IPS DF 6.9 (cell line): Measurements from ENCODE around the gene GNAL.

Source experiments
- DNase-seq: peaks from one replicate; pipeline ENCODE4 v3.0.0-alpha.2; 2013; ENCODE audit warnings: low read depth, low spot score
- H3K27ac ChIP-seq: one replicate; pipeline ENCODE4 v1.5.1; 2013; ENCODE audit warnings: low read length, control low read depth
- H3K27me3 ChIP-seq: 2 replicates; pipeline ENCODE4 v1.6.1; 2013; ENCODE audit warnings: mild to moderate bottlenecking, low read length; ENCODE audit not compliant: control insufficient read depth, insufficient read depth
- H3K36me3 ChIP-seq: 2 replicates; pipeline ENCODE4 v1.6.1; 2013; ENCODE audit warnings: low read length; ENCODE audit not compliant: control insufficient read depth, insufficient read depth
- H3K4me1 ChIP-seq: 2 replicates; pipeline ENCODE4 v1.6.1; 2013; ENCODE audit warnings: low read length; ENCODE audit not compliant: control insufficient read depth, insufficient read depth
- H3K4me3 ChIP-seq: 2 replicates; pipeline ENCODE4 v1.5.1; 2013; ENCODE audit warnings: mild to moderate bottlenecking, low read length
- H3K9me3 ChIP-seq: 2 replicates; pipeline ENCODE4 v1.6.1; 2013; ENCODE audit warnings: low read length, inconsistent platforms; ENCODE audit not compliant: control insufficient read depth, insufficient read depth
- WGBS: extraction: QIAGEN DNeasy Blood & Tissue Kit; methylation state at CpG from one replicate; pipeline ENCODE4 v1.1.7; 2013; ENCODE audit warnings: mixed read lengths, missing lambda C conversion rate; ENCODE audit not compliant: insufficient read length, insufficient coverage; 5-methylcytosine and 5-hydroxymethylcytosine counted together

The GNAL gene

GRCh38 chr18:11668441-11669169, 20.5 kb upstream of the GNAL start:
- Histone ChIP-seq H3K27me3 (no peaks in the 10 kb centered on the region), H3K4me1 (no peaks in the 10 kb centered on the region), H3K4me3 (no peak overlapping the region), H3K27ac (no peak overlapping the region), H3K36me3 (no peaks in the 10 kb centered on the region), H3K9me3 (no peaks in the 10 kb centered on the region)
- WGBS, result no CpG with 5 or more reads among the region's 10 CpGs
- no peak for DNase-seq

GRCh38 chr18:11669271-11669947, 19.7 kb upstream of the GNAL start:
- H3K27me3 ChIP-seq, result no peaks in the 10 kb centered on the region
- H3K4me1 ChIP-seq, result no peaks in the 10 kb centered on the region
- H3K4me3 ChIP-seq, result no peak overlapping the region
- H3K27ac ChIP-seq, result no peak overlapping the region
- no peaks in the 10 kb centered on the region for H3K36me3 ChIP-seq
- no peak for DNase-seq
- H3K9me3 ChIP-seq, result no peaks in the 10 kb centered on the region
- WGBS, result no CpG with 5 or more reads among the region's 14 CpGs

GRCh38 chr18:11669948-11670275, 19.2 kb upstream of the GNAL start:
- no peaks in the 10 kb centered on the region for H3K36me3 ChIP-seq
- no peaks in the 10 kb centered on the region for H3K27me3 ChIP-seq
- H3K27ac ChIP-seq, result no peak overlapping the region
- H3K4me3 ChIP-seq, result no peak overlapping the region
- DNase-seq, result no peak
- no peaks in the 10 kb centered on the region for H3K4me1 ChIP-seq
- no peaks in the 10 kb centered on the region for H3K9me3 ChIP-seq
- WGBS, result no CpG with 5 or more reads among the region's 10 CpGs

GRCh38 chr18:11671156-11671555, 17.9 kb upstream of the GNAL start:
- no peak for DNase-seq
- no peaks in the 10 kb centered on the region for H3K36me3 ChIP-seq
- H3K4me3 ChIP-seq, result no peak overlapping the region
- H3K4me1 ChIP-seq, result no peaks in the 10 kb centered on the region
- no CpG with 5 or more reads among the region's 8 CpGs for WGBS
- H3K9me3 ChIP-seq, result no peaks in the 10 kb centered on the region
- H3K27ac ChIP-seq, result no peak overlapping the region
- no peaks in the 10 kb centered on the region for H3K27me3 ChIP-seq

GRCh38 chr18:11672198-11672597, 16.9 kb upstream of the GNAL start:
- Histone ChIP-seq H3K27ac (no peak overlapping the region), H3K4me3 (no peak overlapping the region), H3K27me3 (no peaks in the 10 kb centered on the region), H3K9me3 (no peaks in the 10 kb centered on the region), H3K4me1 (no peaks in the 10 kb centered on the region), H3K36me3 (no peaks in the 10 kb centered on the region)
- no CpG with 5 or more reads among the region's 8 CpGs for WGBS
- DNase-seq, result no peak

GRCh38 chr18:11672846-11673454, 16.1 kb upstream of the GNAL start:
- Histone ChIP-seq H3K4me1 (no peaks in the 10 kb centered on the region), H3K27ac (no peak overlapping the region), H3K36me3 (no peaks in the 10 kb centered on the region), H3K4me3 (no peak overlapping the region), H3K27me3 (no peaks in the 10 kb centered on the region), H3K9me3 (no peaks in the 10 kb centered on the region)
- WGBS, result no CpG with 5 or more reads among the region's 8 CpGs
- no peak for DNase-seq

GRCh38 chr18:11673560-11673959, 15.5 kb upstream of the GNAL start:
- H3K4me3 ChIP-seq, result no peak overlapping the region
- DNase-seq, result no peak
- no peaks in the 10 kb centered on the region for H3K27me3 ChIP-seq
- H3K9me3 ChIP-seq, result no peaks in the 10 kb centered on the region
- H3K27ac ChIP-seq, result no peak overlapping the region
- H3K36me3 ChIP-seq, result no peaks in the 10 kb centered on the region
- no peaks in the 10 kb centered on the region for H3K4me1 ChIP-seq
- no CpG with 5 or more reads among the region's 9 CpGs for WGBS

- H3K4me1 ChIP-seq, result no peaks in the 10 kb centered on the region
- no peak overlapping the region for H3K4me3 ChIP-seq
- no peaks in the 10 kb centered on the region for H3K36me3 ChIP-seq
- no peaks in the 10 kb centered on the region for H3K9me3 ChIP-seq
- no peaks in the 10 kb centered on the region for H3K27me3 ChIP-seq
- WGBS, result no CpG with 5 or more reads among the region's 3 CpGs
- H3K27ac ChIP-seq, result no peak overlapping the region
- no peak for DNase-seq
These were observed 14.9 kb upstream of the GNAL start for GRCh38 chr18:11674119-11674518.

GRCh38 chr18:11676386-11676785, 12.7 kb upstream of the GNAL start:
- Histone ChIP-seq H3K36me3 (no peaks in the 10 kb centered on the region), H3K4me1 (no peaks in the 10 kb centered on the region), H3K4me3 (no peak overlapping the region), H3K27me3 (no peaks in the 10 kb centered on the region), H3K9me3 (no peaks in the 10 kb centered on the region), H3K27ac (no peak overlapping the region)
- WGBS, result 100% methylated on average over 3 of the region's 10 CpGs
- DNase-seq, result no peak

GRCh38 chr18:11676867-11677266, 12.2 kb upstream of the GNAL start:
- no peak overlapping the region for H3K27ac ChIP-seq
- WGBS, result no CpG with 5 or more reads among the region's 6 CpGs
- no peak for DNase-seq
- no peaks in the 10 kb centered on the region for H3K36me3 ChIP-seq
- no peaks in the 10 kb centered on the region for H3K27me3 ChIP-seq
- H3K9me3 ChIP-seq, result no peaks in the 10 kb centered on the region
- H3K4me1 ChIP-seq, result no peaks in the 10 kb centered on the region
- no peak overlapping the region for H3K4me3 ChIP-seq
